NCI-H2029 treated with DMSO at 0.1 percent for 48 hours (cell line): ENCODE data around the gene DNAJC1.

Experiments
- DNase-seq: peaks from one replicate; lab custom pipeline; 2025; lab: John Stamatoyannopoulos, UW

Gene DNAJC1

GRCh38 chr10:21758696-21759095 lies 244.8 kb downstream of the DNAJC1 start:
- no peak for DNase-seq

- DNase-seq: no peak
These were observed 245.3 kb downstream of the DNAJC1 start for GRCh38 chr10:21758239-21758638.

- DNase-seq: no peak
These were observed 246.2 kb downstream of the DNAJC1 start for GRCh38 chr10:21757185-21757901.

- DNase-seq: no peak
These were observed 246.8 kb downstream of the DNAJC1 start for GRCh38 chr10:21756707-21757106.

- no peak for DNase-seq
These were observed 249.0 kb downstream of the DNAJC1 start for GRCh38 chr10:21754410-21755011.

GRCh38 chr10:21753497-21754270 lies 249.8 kb downstream of the DNAJC1 start:
- DNase-seq: no peak

GRCh38 chr10:21751341-21752310 lies 251.9 kb downstream of the DNAJC1 start:
- no peak for DNase-seq

- DNase-seq: no peak
These were observed 253.1 kb downstream of the DNAJC1 start for GRCh38 chr10:21750424-21750823.

GRCh38 chr10:21749788-21750187 lies 253.7 kb downstream of the DNAJC1 start:
- no peak for DNase-seq

GRCh38 chr10:21747809-21748208 lies 255.7 kb downstream of the DNAJC1 start:
- DNase-seq: no peak

GRCh38 chr10:21746118-21746517 lies 257.4 kb downstream of the DNAJC1 start:
- DNase-seq: no peak

- no peak for DNase-seq
These were observed 259.3 kb downstream of the DNAJC1 start for GRCh38 chr10:21744223-21744622.

GRCh38 chr10:21742740-21743412 lies 260.7 kb downstream of the DNAJC1 start:
- no peak for DNase-seq

- no peak for DNase-seq
These were observed 262.5 kb downstream of the DNAJC1 start for GRCh38 chr10:21740989-21741388.

GRCh38 chr10:21737106-21737505 lies 266.4 kb downstream of the DNAJC1 start:
- DNase-seq: no peak

- DNase-seq: no peak
These were observed 269.8 kb downstream of the DNAJC1 start for GRCh38 chr10:21733710-21734109.

- DNase-seq: no peak
These were observed 271.3 kb downstream of the DNAJC1 start for GRCh38 chr10:21732067-21732772.

GRCh38 chr10:21728618-21729017 lies 274.9 kb downstream of the DNAJC1 start:
- no peak for DNase-seq

- DNase-seq: no peak
These were observed 275.9 kb downstream of the DNAJC1 start for GRCh38 chr10:21727452-21728168.
